ENCODE results near the gene BEX4.

DNA sequence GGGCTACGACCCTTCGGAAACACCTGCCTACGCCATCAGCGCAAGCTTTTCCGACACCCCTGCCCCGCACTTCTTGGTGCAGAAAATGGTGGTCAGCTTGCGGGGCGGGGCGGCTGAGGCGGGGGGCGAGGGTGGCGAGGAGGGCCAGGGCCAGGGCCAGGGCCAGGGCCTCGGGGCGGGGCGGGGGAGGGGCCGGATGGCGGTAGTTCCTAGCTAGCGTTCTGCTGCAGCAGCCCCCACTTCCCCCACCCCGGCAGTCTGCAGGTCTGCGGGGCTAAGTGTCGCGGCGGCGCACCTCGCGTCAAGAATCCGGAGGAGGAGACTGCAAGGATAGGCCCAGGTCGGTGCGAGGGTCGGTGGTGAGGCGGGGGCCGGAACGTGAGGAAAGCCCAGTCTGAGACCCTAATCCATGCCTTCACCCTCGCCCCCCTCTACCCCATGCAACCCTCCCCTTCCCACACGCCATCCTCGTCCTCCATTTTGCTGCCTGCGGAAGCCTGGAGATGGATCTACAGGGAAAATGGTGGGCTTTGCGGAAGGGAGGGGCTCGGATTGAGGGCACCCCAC lies 600 bp downstream of the BEX4 start:
- TF ChIP-seq POLR2AphosphoS5 (IDR thresholded peaks at IDR 0.05; ENCODE audit: borderline replicate concordance, low read depth, low read length) (no peak), EZH2 (IDR thresholded peaks at IDR 0.05) (no peak)
